Measurements from ENCODE around the gene PDS5B.

PDS5B gene

GRCh38 chr13:32632343-32632909 is 46.2 kb downstream of the PDS5B start:
- DNase-seq, result no peak
- in situ Hi-C loops (cut with HindIII; ENCODE audit: low pct_ligation_motif_present, low pct_unique_long_range_greater_than_20kb, low sequenced_read_pairs), result no loop called here

- no peak for DNase-seq
- in situ Hi-C loops (cut with HindIII; ENCODE audit: low pct_ligation_motif_present, low pct_unique_long_range_greater_than_20kb, low sequenced_read_pairs), result no loop called here
Measured at GRCh38 chr13:32636711-32637110, 50.5 kb downstream of the PDS5B start.

GRCh38 chr13:32638739-32639138 is 52.5 kb downstream of the PDS5B start:
- in situ Hi-C loops (cut with HindIII; ENCODE audit: low pct_ligation_motif_present, low pct_unique_long_range_greater_than_20kb, low sequenced_read_pairs), result no loop called here

GRCh38 chr13:32639502-32640105 is 53.4 kb downstream of the PDS5B start:
- peak; percentile 66 for DNase-seq

More at GRCh38 chr13:32638739-32639138, 52.5 kb downstream of the PDS5B start:
- no peak for DNase-seq

GRCh38 chr13:32642316-32642715 is 56.1 kb downstream of the PDS5B start:
- no peak for DNase-seq
- in situ Hi-C loops (cut with HindIII; ENCODE audit: low pct_ligation_motif_present, low pct_unique_long_range_greater_than_20kb, low sequenced_read_pairs), result no loop called here

More at GRCh38 chr13:32639502-32640105, 53.4 kb downstream of the PDS5B start:
- in situ Hi-C loops (cut with HindIII; ENCODE audit: low pct_ligation_motif_present, low pct_unique_long_range_greater_than_20kb, low sequenced_read_pairs), result no loop called here

GRCh38 chr13:32642858-32643257 is 56.6 kb downstream of the PDS5B start:
- in situ Hi-C loops (cut with HindIII; ENCODE audit: low pct_ligation_motif_present, low pct_unique_long_range_greater_than_20kb, low sequenced_read_pairs), result no loop called here
- DNase-seq, result no peak

GRCh38 chr13:32645854-32646253 is 59.6 kb downstream of the PDS5B start:
- in situ Hi-C loops (cut with HindIII; ENCODE audit: low pct_ligation_motif_present, low pct_unique_long_range_greater_than_20kb, low sequenced_read_pairs), result no loop called here

GRCh38 chr13:32647926-32648325 is 61.7 kb downstream of the PDS5B start:
- in situ Hi-C loops (cut with HindIII; ENCODE audit: low pct_ligation_motif_present, low pct_unique_long_range_greater_than_20kb, low sequenced_read_pairs), result no loop called here

More at GRCh38 chr13:32645854-32646253, 59.6 kb downstream of the PDS5B start:
- no peak for DNase-seq

GRCh38 chr13:32650705-32651311 is 64.6 kb downstream of the PDS5B start:
- peak; percentile 70 for DNase-seq

More at GRCh38 chr13:32647926-32648325, 61.7 kb downstream of the PDS5B start:
- no peak for DNase-seq

GRCh38 chr13:32657309-32657708 is 71.1 kb downstream of the PDS5B start:
- in situ Hi-C loops (cut with HindIII; ENCODE audit: low pct_ligation_motif_present, low pct_unique_long_range_greater_than_20kb, low sequenced_read_pairs), result no loop called here
- DNase-seq, result no peak

More at GRCh38 chr13:32650705-32651311, 64.6 kb downstream of the PDS5B start:
- in situ Hi-C loops (cut with HindIII; ENCODE audit: low pct_ligation_motif_present, low pct_unique_long_range_greater_than_20kb, low sequenced_read_pairs), result no loop called here

- DNase-seq, result no peak
- in situ Hi-C loops (cut with HindIII; ENCODE audit: low pct_ligation_motif_present, low pct_unique_long_range_greater_than_20kb, low sequenced_read_pairs), result no loop called here
Measured at GRCh38 chr13:32659736-32660135, 73.5 kb downstream of the PDS5B start.

- no peak for DNase-seq
- in situ Hi-C loops (cut with HindIII; ENCODE audit: low pct_ligation_motif_present, low pct_unique_long_range_greater_than_20kb, low sequenced_read_pairs), result no loop called here
Measured at GRCh38 chr13:32660227-32660626, 74.0 kb downstream of the PDS5B start.

GRCh38 chr13:32661685-32662084 is 75.4 kb downstream of the PDS5B start:
- in situ Hi-C loops (cut with HindIII; ENCODE audit: low pct_ligation_motif_present, low pct_unique_long_range_greater_than_20kb, low sequenced_read_pairs), result no loop called here
- no peak for DNase-seq

- in situ Hi-C loops (cut with HindIII; ENCODE audit: low pct_ligation_motif_present, low pct_unique_long_range_greater_than_20kb, low sequenced_read_pairs), result no loop called here
- DNase-seq, result no peak
Measured at GRCh38 chr13:32663660-32664059, 77.4 kb downstream of the PDS5B start.

- in situ Hi-C loops (cut with HindIII; ENCODE audit: low pct_ligation_motif_present, low pct_unique_long_range_greater_than_20kb, low sequenced_read_pairs), result no loop called here
- no peak for DNase-seq
Measured at GRCh38 chr13:32666990-32667571, 80.8 kb downstream of the PDS5B start.

- in situ Hi-C loops (cut with HindIII; ENCODE audit: low pct_ligation_motif_present, low pct_unique_long_range_greater_than_20kb, low sequenced_read_pairs), result no loop called here
- DNase-seq, result peak; percentile 65
Measured at GRCh38 chr13:32669030-32669646, 82.9 kb downstream of the PDS5B start.

- DNase-seq, result no peak
- in situ Hi-C loops (cut with HindIII; ENCODE audit: low pct_ligation_motif_present, low pct_unique_long_range_greater_than_20kb, low sequenced_read_pairs), result no loop called here
Measured at GRCh38 chr13:32674503-32674902, 88.3 kb downstream of the PDS5B start.

- DNase-seq, result no peak
- in situ Hi-C loops (cut with HindIII; ENCODE audit: low pct_ligation_motif_present, low pct_unique_long_range_greater_than_20kb, low sequenced_read_pairs), result no loop called here
Measured at GRCh38 chr13:32676242-32676641, 90.0 kb downstream of the PDS5B start.

GRCh38 chr13:32682130-32682529 is 95.9 kb downstream of the PDS5B start:
- DNase-seq, result no peak
- in situ Hi-C loops (cut with HindIII; ENCODE audit: low pct_ligation_motif_present, low pct_unique_long_range_greater_than_20kb, low sequenced_read_pairs), result no loop called here

Measured in ACHN (cell line).